GM12872 (cell line): ENCODE measurements around the gene ITFG2.

Experiments used
- TF ChIP-seq, protein P1 (sequence below): IDR thresholded peaks from 3 replicates; pipeline ENCODE4 v1.5.1; 2011; ENCODE audit warnings: low read depth, mild to moderate bottlenecking, low read length, moderate library complexity; ENCODE audit not compliant: insufficient read depth

ITFG2 gene

GRCh38 chr12:2858334-2858733, 45.9 kb downstream of the ITFG2 start:
- TF ChIP-seq, protein P1, sequence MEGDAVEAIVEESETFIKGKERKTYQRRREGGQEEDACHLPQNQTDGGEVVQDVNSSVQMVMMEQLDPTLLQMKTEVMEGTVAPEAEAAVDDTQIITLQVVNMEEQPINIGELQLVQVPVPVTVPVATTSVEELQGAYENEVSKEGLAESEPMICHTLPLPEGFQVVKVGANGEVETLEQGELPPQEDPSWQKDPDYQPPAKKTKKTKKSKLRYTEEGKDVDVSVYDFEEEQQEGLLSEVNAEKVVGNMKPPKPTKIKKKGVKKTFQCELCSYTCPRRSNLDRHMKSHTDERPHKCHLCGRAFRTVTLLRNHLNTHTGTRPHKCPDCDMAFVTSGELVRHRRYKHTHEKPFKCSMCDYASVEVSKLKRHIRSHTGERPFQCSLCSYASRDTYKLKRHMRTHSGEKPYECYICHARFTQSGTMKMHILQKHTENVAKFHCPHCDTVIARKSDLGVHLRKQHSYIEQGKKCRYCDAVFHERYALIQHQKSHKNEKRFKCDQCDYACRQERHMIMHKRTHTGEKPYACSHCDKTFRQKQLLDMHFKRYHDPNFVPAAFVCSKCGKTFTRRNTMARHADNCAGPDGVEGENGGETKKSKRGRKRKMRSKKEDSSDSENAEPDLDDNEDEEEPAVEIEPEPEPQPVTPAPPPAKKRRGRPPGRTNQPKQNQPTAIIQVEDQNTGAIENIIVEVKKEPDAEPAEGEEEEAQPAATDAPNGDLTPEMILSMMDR, result no peak

DNA sequence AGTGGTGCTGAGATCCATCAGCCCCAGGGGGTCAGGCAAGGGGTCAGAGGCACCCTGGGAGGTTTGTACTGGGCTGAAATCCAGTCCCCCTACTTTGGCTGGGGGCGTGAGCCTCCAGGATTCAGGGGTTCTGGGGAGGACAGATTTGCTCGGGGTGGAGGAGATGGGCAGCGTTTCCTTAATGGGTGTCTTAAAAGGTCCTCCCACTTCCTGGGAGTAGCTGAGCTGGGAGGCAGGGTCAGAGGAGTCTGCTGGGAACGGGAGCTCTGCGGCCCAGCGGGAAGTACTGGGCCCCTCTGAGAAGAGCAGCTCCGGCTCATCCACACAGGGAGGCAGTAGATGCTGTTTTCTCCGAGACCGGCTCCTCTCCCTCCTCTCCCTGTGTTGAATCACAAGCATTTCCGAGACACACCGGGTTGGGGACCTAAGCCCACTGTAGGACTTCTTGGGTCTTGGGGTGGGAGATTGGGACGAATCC, 46.5 kb downstream of the ITFG2 start:
- TF ChIP-seq, protein P1, result no peak

DNA sequence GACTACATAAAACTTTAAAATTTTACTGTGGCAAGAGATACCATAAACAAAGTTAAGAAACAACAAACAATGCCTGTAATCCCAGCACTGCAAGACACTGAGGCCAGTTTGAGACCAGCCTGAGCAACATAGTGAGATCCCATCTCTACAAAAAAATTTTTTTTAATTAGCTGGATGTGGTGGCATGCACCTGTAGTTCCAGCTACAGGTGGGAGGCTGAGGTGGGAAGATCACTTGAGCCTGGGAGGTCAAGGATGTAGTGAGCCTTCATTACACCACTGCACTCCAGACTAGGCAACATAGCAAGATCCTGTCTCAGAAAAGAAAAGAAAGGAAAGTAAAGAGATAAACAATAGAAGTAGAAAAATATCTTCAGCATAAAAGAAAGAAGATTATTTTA, 47.7 kb downstream of the ITFG2 start:
- TF ChIP-seq, protein P1, result no peak

GRCh38 chr12:2862876-2863275, 50.4 kb downstream of the ITFG2 start:
- TF ChIP-seq, protein P1, result no peak

GRCh38 chr12:2864198-2864597, 51.7 kb downstream of the ITFG2 start:
- TF ChIP-seq, protein P1, result no peak
